Muscle of leg (tissue), 11 donors: ENCODE measurements around the gene ZNF497. TPM values are rescaled to one million over a fixed set of nuclear protein-coding genes. Genes with fewer than 3 reads are reported as not detected.

Experiments
- DNase-seq: peaks from one replicate; pipeline ENCODE4 v3.0.0; 2013
- H3K27ac ChIP-seq: one replicate; pipeline ENCODE4 v1.5.1; 2013; ENCODE audit warnings: mild to moderate bottlenecking, low read length, control low read depth
- H3K27me3 ChIP-seq: one replicate; pipeline ENCODE4 v1.6.1; 2013; ENCODE audit warnings: low read length; ENCODE audit not compliant: control insufficient read depth, insufficient read depth
- H3K36me3 ChIP-seq: one replicate; pipeline ENCODE4 v1.6.1; 2013; ENCODE audit warnings: low read length; ENCODE audit not compliant: control insufficient read depth, insufficient read depth
- H3K4me1 ChIP-seq: one replicate; pipeline ENCODE4 v1.6.1; 2013; ENCODE audit warnings: low read length; ENCODE audit not compliant: control insufficient read depth, insufficient read depth
- H3K4me3 ChIP-seq: one replicate; pipeline ENCODE4 v1.5.1; 2013; ENCODE audit warnings: low read length, control low read depth
- H3K9me3 ChIP-seq: replicated peaks from 2 replicates; pipeline ENCODE4 v1.6.1; 2013; ENCODE audit warnings: low read depth, low read length; ENCODE audit not compliant: control insufficient read depth
- WGBS: methylation state at CpG from one replicate; pipeline ENCODE4 v1.1.5; 2013; ENCODE audit warnings: missing lambda C conversion rate; ENCODE audit not compliant: insufficient coverage; 5-methylcytosine and 5-hydroxymethylcytosine counted together
- polyA plus RNA-seq, 8 donors: library from polyadenylated mRNA; unstranded; fragments of 120-200 nt; gene quantifications; one replicate each; pipeline versions ENCODE4 v1.2.1 to v1.2.3, GENCODE V29; 2013; ENCODE audit warnings: inconsistent platforms in 1 of 8, low replicate concordance in 1 of 8; ENCODE audit not compliant: insufficient read length in 8 of 8, insufficient read depth in 1 of 8
- total RNA-seq: library from RNA; stranded (reverse); fragments of 120-200 nt; gene quantifications from one replicate; pipeline ENCODE4 v1.2.4, GENCODE V29; 2013

The ZNF497 gene
- total and polyA plus RNA-seq, 9 donors = 1.8 to 3.2 (median 2.7) TPM

- H3K4me3 ChIP-seq = peak overlapping the region; percentile 69
- H3K27ac ChIP-seq = peak overlapping the region; percentile 88
- peak; percentile 100 for DNase-seq
- WGBS = 2% methylated on average over 65 of the region's 80 CpGs
- no peaks in the 10 kb centered on the region for H3K9me3 ChIP-seq
- no peaks in the 10 kb centered on the region for H3K36me3 ChIP-seq
- H3K27me3 ChIP-seq = peaks cover 16% of the 10 kb centered on the region
- peaks cover 18% of the 10 kb centered on the region for H3K4me1 ChIP-seq
Observed at GRCh38 chr19:58400916-58401839, 38.6 kb upstream of the ZNF497 start.

- 50% methylated on average over 15 of the region's 18 CpGs for WGBS
Observed at GRCh38 chr19:58400316-58400915, 37.9 kb upstream of the ZNF497 start.

DNA sequence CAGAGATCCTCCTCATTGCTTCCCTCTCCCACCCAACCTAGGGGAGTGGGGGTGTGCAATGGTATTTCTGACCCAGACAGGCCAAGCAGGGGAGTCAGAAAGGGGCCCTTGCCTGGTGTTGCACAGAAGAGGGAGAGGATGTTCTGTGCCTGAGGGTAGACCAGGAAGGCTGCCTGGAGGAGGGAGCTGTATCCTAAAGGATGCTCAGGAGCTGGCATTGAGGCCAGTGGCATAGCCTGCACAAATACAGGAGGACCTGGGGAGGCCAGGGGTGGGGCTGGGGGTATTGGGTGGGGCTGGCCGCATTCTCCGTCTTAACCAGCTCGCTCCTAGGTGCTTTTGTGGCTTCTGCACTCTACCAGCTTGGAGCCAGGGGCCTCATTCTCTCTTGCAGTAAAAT, 37.4 kb upstream of the ZNF497 start:
- 80% methylated on average over 1 of the region's 3 CpGs for WGBS
- no peak overlapping the region for H3K27ac ChIP-seq
- peaks cover 23% of the 10 kb centered on the region for H3K4me1 ChIP-seq
- DNase-seq = peak; percentile 7
- no peak overlapping the region for H3K4me3 ChIP-seq
- H3K9me3 ChIP-seq = no peaks in the 10 kb centered on the region
- H3K27me3 ChIP-seq = peaks cover 29% of the 10 kb centered on the region
- peaks cover 5% of the 10 kb centered on the region for H3K36me3 ChIP-seq

More at GRCh38 chr19:58400316-58400915, 37.9 kb upstream of the ZNF497 start:
- peak overlapping the region; percentile 60 for H3K4me3 ChIP-seq
- no peaks in the 10 kb centered on the region for H3K36me3 ChIP-seq
- DNase-seq = peak; percentile 28
- H3K27ac ChIP-seq = no peak overlapping the region
- H3K9me3 ChIP-seq = no peaks in the 10 kb centered on the region
- H3K4me1 ChIP-seq = peaks cover 23% of the 10 kb centered on the region
- peaks cover 24% of the 10 kb centered on the region for H3K27me3 ChIP-seq

DNA sequence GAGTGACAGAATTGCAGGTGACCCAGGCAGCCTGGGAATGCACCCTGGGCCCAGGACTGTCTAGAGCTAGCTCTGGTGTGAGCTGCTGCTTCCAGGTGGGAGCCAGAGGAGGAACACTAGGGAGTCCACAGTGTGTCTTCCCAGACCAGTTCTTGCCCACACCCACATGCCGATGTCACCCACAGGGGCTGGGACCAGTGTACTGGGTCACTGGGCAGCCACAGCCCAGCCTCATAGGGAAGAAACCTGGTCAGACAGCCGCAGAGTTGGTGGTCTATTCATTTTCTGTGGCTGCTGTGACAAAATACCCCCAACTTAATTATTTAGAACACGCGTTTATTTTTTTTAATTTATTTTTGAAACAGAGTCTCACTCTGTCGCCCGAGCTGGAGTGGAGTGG, 36.0 kb upstream of the ZNF497 start:
- DNase-seq = no peak
- H3K4me3 ChIP-seq = no peak overlapping the region
- no peak overlapping the region for H3K27ac ChIP-seq
- H3K4me1 ChIP-seq = peaks cover 23% of the 10 kb centered on the region
- no peaks in the 10 kb centered on the region for H3K9me3 ChIP-seq
- peaks cover 35% of the 10 kb centered on the region for H3K27me3 ChIP-seq
- WGBS = 90% methylated on average over 2 of the region's 6 CpGs
- H3K36me3 ChIP-seq = peaks cover 18% of the 10 kb centered on the region

DNA sequence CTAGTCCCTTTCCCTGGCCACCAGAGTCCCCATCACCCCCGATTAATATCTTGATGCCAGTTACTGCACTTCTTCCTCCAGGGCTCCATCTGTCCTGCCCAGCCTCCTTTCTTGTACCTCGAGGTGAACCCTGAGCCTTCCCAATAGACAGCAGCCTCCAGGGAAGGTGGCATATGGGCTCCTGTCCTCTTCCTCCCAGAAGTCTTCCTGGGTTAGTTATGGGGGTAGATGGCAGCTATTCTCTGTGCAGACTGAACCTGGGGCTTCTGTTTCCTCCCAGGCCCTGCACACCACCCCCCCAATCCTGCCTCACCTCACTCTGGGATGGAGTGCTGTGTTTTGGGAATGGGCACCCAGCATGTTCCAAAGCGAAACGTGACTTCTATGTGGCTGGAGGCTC, 35.5 kb upstream of the ZNF497 start:
- H3K4me3 ChIP-seq = no peak overlapping the region
- H3K27me3 ChIP-seq = peaks cover 37% of the 10 kb centered on the region
- no peak for DNase-seq
- no peak overlapping the region for H3K27ac ChIP-seq
- H3K36me3 ChIP-seq = peaks cover 23% of the 10 kb centered on the region
- no CpG with 5 or more reads among the region's 4 CpGs for WGBS
- peaks cover 23% of the 10 kb centered on the region for H3K4me1 ChIP-seq
- H3K9me3 ChIP-seq = no peaks in the 10 kb centered on the region

DNA sequence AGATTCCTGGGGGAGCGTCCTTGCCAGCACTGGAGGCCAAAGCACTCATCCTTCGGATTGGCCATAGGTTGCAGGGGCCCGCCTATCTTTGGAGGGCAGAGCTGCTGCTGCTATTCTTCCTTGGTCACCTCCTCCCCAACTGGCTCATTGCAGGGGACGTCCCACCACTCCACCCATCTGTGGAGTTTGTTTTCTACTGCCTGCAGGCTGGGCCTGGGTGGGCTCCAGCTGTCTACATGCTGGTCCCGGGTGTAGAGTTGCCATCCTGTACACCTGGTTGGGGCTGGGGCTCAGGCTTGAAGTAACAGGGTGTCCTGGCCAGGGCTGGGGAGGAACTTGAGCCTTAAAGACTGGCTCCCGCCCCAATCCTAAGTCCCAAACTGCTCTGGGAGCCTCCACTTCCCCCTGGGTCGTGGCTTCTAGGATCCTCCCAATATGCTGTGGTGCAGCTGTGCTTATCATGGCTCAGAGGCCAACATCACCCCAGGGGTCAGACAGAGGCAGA, 35.0 kb upstream of the ZNF497 start:
- peak; percentile 10 for DNase-seq
- no peaks in the 10 kb centered on the region for H3K9me3 ChIP-seq
- H3K27ac ChIP-seq = no peak overlapping the region
- H3K4me3 ChIP-seq = no peak overlapping the region
- peaks cover 28% of the 10 kb centered on the region for H3K36me3 ChIP-seq
- 56% methylated on average over 4 of the region's 7 CpGs for WGBS
- peaks cover 37% of the 10 kb centered on the region for H3K27me3 ChIP-seq
- H3K4me1 ChIP-seq = peaks cover 23% of the 10 kb centered on the region

DNA sequence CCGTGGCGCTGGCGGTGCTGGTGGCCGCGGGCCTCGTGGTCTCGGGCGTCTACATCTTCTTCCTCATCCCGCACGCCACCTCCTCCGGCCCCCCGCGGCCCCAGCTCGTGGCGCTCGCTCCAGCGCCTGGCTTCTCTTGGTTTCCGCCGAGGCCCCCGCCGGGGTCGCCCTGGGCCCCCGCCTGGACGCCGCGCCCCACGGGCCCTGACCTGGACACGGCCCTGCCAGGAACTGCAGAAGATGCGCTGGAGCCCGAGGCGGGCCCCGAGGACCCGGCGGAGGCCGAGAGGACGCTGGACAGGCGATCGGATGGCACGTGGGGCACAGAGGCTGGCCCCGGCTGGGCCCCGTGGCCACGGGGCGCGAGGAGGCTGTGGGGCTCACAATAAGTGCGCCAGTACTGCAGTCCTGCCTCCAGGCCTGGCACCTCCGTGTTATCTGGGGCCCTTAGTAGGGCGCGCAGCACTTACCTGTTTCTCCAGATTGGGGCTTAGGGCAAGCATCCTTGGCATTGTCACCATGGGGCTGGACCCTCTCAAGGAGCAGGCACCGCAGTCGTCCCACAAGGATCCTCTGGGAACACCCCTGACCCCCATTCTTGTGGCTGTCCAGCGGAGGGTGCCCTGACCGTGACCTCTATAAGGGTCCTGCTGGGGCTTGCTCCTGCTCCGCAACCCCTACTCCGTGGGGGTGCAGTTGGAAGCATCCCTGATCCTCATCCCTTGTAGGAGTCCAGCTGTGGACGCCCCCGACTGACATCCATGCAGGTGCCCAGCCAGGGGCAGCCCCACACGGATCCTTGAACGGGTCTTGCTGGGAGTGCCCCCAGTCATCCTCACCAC, 34.4 kb upstream of the ZNF497 start:
- Histone ChIP-seq H3K36me3 (peaks cover 33% of the 10 kb centered on the region), H3K9me3 (no peaks in the 10 kb centered on the region), H3K4me1 (peaks cover 20% of the 10 kb centered on the region), H3K27ac (no peak overlapping the region), H3K4me3 (no peak overlapping the region), H3K27me3 (peaks cover 37% of the 10 kb centered on the region)
- WGBS = 21% methylated on average over 58 of the region's 58 CpGs
- DNase-seq = no peak

GRCh38 chr19:58395979-58396627, 33.6 kb upstream of the ZNF497 start:
- Histone ChIP-seq H3K4me3 (no peak overlapping the region), H3K27me3 (peaks cover 37% of the 10 kb centered on the region), H3K9me3 (no peaks in the 10 kb centered on the region), H3K27ac (no peak overlapping the region), H3K4me1 (peaks cover 15% of the 10 kb centered on the region), H3K36me3 (peaks cover 41% of the 10 kb centered on the region)
- DNase-seq = peak; percentile 11
- WGBS = 2% methylated on average over 70 of the region's 75 CpGs

DNA sequence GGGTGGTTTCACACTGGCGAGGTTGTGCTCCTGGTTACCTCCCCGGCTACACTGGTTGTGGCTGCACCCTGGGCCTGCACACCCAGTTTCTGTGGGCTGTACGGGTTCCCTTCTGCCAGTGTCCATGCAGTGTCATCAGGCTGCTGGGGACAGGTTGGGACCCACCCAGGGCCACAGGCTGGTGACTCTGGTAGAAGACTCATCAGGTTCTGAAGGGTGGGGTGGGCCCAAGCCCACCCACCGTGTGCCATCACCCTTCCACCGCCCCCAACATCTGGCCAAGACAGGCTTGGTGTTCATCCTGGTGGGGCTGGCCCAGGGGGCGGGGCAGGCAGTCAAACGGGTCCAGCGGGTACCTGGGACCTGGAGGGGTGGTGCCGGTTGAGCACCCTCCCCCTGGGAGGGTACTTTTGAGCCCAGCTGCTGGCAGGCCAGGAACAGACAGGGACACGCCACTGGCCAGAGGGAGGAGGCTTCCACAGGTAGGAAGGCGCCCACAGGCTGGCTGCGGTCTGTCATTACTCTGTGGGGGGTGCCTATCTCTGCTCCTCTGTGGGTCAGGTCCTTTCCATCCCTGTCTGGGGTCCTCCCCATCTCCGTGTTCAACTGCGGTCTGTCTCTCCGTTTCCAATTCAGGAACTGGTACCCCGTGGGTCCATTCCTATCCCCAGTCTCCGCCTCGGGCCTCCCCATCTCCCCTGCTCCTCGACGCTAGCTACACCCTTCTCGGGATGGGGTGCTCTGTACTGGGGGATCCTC, 32.8 kb upstream of the ZNF497 start, which contains the start of gene RNF225:
TSS of gene RNF225 (plus strand) at position 437 of the 759 bp plus-strand sequence. CDS start 434 bp downstream, outside the sequence.
- Histone ChIP-seq H3K4me3 (no peak within 1 kb of the TSS), H3K27me3 (peaks cover 37% of the 10 kb centered on the region), H3K9me3 (no peaks in the 10 kb centered on the region), H3K4me1 (peaks cover 9% of the 10 kb centered on the region), H3K36me3 (peaks cover 47% of the 10 kb centered on the region), H3K27ac (no peak within 1 kb of the TSS)
- WGBS = 17% methylated on average over 16 of the region's 21 CpGs
- peak; percentile 13 for DNase-seq
